GF-D8 (cell line): Measurements from ENCODE around the gene FGGY.

Source experiments
- DNase-seq: peaks from one replicate; lab custom pipeline; 2025; lab: John Stamatoyannopoulos, UW

Gene FGGY

GRCh38 chr1:59384443-59384842 is 87.5 kb downstream of the FGGY start:
- DNase-seq: no peak

GRCh38 chr1:59388191-59388590 is 91.3 kb downstream of the FGGY start:
- DNase-seq: no peak

GRCh38 chr1:59389847-59390246 is 93.0 kb downstream of the FGGY start:
- no peak for DNase-seq

- DNase-seq: no peak
Observed at GRCh38 chr1:59390307-59390706, 93.4 kb downstream of the FGGY start.

GRCh38 chr1:59391212-59392179 is 94.6 kb downstream of the FGGY start:
- DNase-seq: no peak

GRCh38 chr1:59393211-59394180 is 96.6 kb downstream of the FGGY start:
- no peak for DNase-seq

- no peak for DNase-seq
Observed at GRCh38 chr1:59394706-59395425, 98.0 kb downstream of the FGGY start.

- DNase-seq: no peak
Observed at GRCh38 chr1:59396387-59396786, 99.5 kb downstream of the FGGY start.

GRCh38 chr1:59397139-59397858 is 100.4 kb downstream of the FGGY start:
- no peak for DNase-seq

GRCh38 chr1:59399642-59400041 is 102.7 kb downstream of the FGGY start:
- DNase-seq: no peak

- DNase-seq: no peak
Observed at GRCh38 chr1:59401581-59401980, 104.7 kb downstream of the FGGY start.

- no peak for DNase-seq
Observed at GRCh38 chr1:59404796-59405195, 107.9 kb downstream of the FGGY start.

- DNase-seq: no peak
Observed at GRCh38 chr1:59406437-59407164, 109.7 kb downstream of the FGGY start.

GRCh38 chr1:59408608-59409240 is 111.8 kb downstream of the FGGY start:
- no peak for DNase-seq

GRCh38 chr1:59409549-59409948 is 112.7 kb downstream of the FGGY start:
- DNase-seq: no peak

GRCh38 chr1:59409986-59410385 is 113.1 kb downstream of the FGGY start:
- no peak for DNase-seq

- no peak for DNase-seq
Observed at GRCh38 chr1:59410457-59410856, 113.6 kb downstream of the FGGY start.

GRCh38 chr1:59411147-59411546 is 114.3 kb downstream of the FGGY start:
- no peak for DNase-seq

GRCh38 chr1:59412718-59413326 is 115.9 kb downstream of the FGGY start:
- peak; percentile 32 for DNase-seq

GRCh38 chr1:59413327-59413720 is 116.4 kb downstream of the FGGY start:
- DNase-seq: no peak
